H54 (cell line): Measurements from ENCODE around the gene NME7.
A peak's percentile ranks its signal among the peaks of the same experiment; 100 is the strongest.

Experiments used
- DNase-seq: peaks from one replicate; pipeline ENCODE4 v3.0.0; 2011; ENCODE audit warnings: low spot score, mixed read lengths; ENCODE audit not compliant: insufficient read length
- FAIRE-seq: peaks from 3 replicates; lab custom pipeline; 2011; peaks lifted over from hg19 to GRCh38; lab: Jason Lieb, UNC
- POLR2A ChIP-seq: IDR thresholded peaks from 2 replicates; pipeline ENCODE4 v1.6.1; 2011; ENCODE audit warnings: low read depth, mild to moderate bottlenecking, low read length

NME7 gene

GRCh38 chr1:169329383-169329782 lies 38.2 kb downstream of the NME7 start:
- no peak for TF ChIP-seq POLR2A
- FAIRE-seq (no peak), DNase-seq (no peak)

- DNase-seq: no peak
- no peak for FAIRE-seq
Measured at GRCh38 chr1:169327875-169328274, 39.7 kb downstream of the NME7 start.

GRCh38 chr1:169326956-169327268 lies 40.7 kb downstream of the NME7 start:
- peak; percentile 97 for FAIRE-seq
- TF ChIP-seq POLR2A: no peak
- no peak for DNase-seq

More at GRCh38 chr1:169327875-169328274, 39.7 kb downstream of the NME7 start:
- no peak for TF ChIP-seq POLR2A

- DNase-seq (no peak), FAIRE-seq (peak; percentile 73)
- TF ChIP-seq POLR2A: no peak
Measured at GRCh38 chr1:169326261-169326955, 41.2 kb downstream of the NME7 start.

- FAIRE-seq (no peak), DNase-seq (no peak)
- no peak for TF ChIP-seq POLR2A
Measured at GRCh38 chr1:169325117-169325516, 42.5 kb downstream of the NME7 start.

GRCh38 chr1:169322138-169322537 lies 45.5 kb downstream of the NME7 start:
- DNase-seq (no peak), FAIRE-seq (no peak)
- no peak for TF ChIP-seq POLR2A

GRCh38 chr1:169321539-169321938 lies 46.1 kb downstream of the NME7 start:
- DNase-seq (no peak), FAIRE-seq (peak; percentile 38)
- TF ChIP-seq POLR2A: no peak

GRCh38 chr1:169318536-169319244 lies 48.9 kb downstream of the NME7 start:
- DNase-seq (no peak), FAIRE-seq (no peak)
- TF ChIP-seq POLR2A: no peak

GRCh38 chr1:169316556-169316955 lies 51.0 kb downstream of the NME7 start:
- no peak for FAIRE-seq
- no peak for DNase-seq
- no peak for TF ChIP-seq POLR2A

- no peak for TF ChIP-seq POLR2A
- peak; percentile 100 for FAIRE-seq
- peak; percentile 31 for DNase-seq
Measured at GRCh38 chr1:169312084-169312954, 55.3 kb downstream of the NME7 start.

- no peak for DNase-seq
- FAIRE-seq: peak; percentile 87
- TF ChIP-seq POLR2A: no peak
Measured at GRCh38 chr1:169309178-169310166, 58.1 kb downstream of the NME7 start.

GRCh38 chr1:169308313-169309039 lies 59.1 kb downstream of the NME7 start:
- TF ChIP-seq POLR2A: no peak
- DNase-seq (no peak), FAIRE-seq (peak; percentile 36)

GRCh38 chr1:169307176-169307575 lies 60.4 kb downstream of the NME7 start:
- no peak for TF ChIP-seq POLR2A
- DNase-seq (no peak), FAIRE-seq (no peak)
